Stimulated activated CD8-positive, alpha-beta memory T cell treated with anti-CD3 and anti-CD28 coated beads, Interleukin-12 subunit alpha, Interleukin-12 subunit beta, amount 100 ng/mL, for 24 hours (primary cell): ENCODE data around the gene SLC35C1.

Experiments
- DNase-seq: peaks from one replicate; pipeline ENCODE4 v3.0.0-alpha.2; 2020; ENCODE audit errors: extremely low read depth

The SLC35C1 gene

DNA sequence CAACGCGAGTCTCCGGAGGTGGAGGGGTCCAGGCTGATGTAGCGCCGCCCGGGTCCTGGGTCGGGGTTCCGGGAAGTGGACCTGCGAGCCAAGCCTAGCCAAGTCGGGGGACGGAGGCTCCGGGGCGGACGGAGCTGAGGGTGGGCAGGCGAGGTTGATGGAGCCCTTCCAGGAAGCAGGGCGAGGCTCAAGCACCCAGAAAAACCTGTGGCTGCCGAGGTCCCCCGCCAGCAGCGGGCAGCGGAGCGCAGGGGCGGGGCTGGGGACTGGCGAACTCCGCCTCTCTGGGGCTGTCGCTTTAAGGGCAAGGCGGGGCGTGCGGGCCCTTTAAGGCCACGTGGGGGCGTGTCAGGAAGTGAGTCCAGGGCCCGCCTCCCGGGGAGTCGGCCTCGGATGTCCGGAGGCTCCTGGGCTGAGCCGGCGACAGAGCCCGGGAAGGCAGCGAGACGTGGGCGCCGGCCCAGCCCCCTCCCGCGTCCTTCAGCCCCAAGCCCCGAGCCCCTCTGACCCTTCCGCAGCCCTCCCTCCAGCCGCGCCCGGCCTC lies at the start of gene SLC35C1:
TSS of gene SLC35C1 (plus strand) at position 389 of the 544 bp plus-strand sequence. CDS start 653 bp downstream, outside the sequence.
- DNase-seq: peak; percentile 90

DNA sequence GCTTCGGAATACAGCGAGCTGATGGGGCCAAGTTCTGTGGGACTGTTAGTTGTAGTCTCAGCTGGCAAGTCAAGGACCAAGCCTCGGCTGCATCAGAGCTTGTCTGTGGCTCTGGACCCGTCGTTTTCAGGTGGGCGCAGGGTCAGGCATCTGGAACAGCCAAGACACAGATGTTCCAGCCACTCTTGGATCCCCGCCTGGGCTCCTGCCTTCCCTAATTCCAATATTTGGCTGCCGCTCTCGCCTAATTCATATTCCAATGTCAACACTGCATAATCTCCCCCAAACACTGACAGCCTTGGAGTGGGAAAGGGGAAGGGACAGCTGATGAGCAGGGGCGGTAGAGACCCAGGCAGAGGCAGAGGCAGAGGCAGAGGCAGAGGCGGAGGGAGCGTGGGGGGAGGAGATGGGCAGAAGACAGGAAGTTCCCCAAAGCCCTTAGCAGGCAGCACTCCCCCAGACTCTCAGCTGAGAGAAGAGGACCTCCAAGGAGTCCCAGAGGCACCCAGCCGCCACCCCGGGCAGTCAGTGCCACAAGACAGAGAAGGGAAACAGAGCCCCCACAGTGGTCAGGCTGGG lies 49.6 kb upstream of the SLC35C1 start:
- DNase-seq: no peak

GRCh38 chr11:45756384-45757010 lies 48.5 kb upstream of the SLC35C1 start:
- DNase-seq: no peak

GRCh38 chr11:45757672-45758071 lies 47.3 kb upstream of the SLC35C1 start:
- no peak for DNase-seq

- no peak for DNase-seq
These were observed 43.3 kb upstream of the SLC35C1 start for GRCh38 chr11:45761659-45762058.

GRCh38 chr11:45765107-45765668 lies 39.8 kb upstream of the SLC35C1 start:
- DNase-seq: no peak

GRCh38 chr11:45765836-45766235 lies 39.1 kb upstream of the SLC35C1 start:
- DNase-seq: no peak

DNA sequence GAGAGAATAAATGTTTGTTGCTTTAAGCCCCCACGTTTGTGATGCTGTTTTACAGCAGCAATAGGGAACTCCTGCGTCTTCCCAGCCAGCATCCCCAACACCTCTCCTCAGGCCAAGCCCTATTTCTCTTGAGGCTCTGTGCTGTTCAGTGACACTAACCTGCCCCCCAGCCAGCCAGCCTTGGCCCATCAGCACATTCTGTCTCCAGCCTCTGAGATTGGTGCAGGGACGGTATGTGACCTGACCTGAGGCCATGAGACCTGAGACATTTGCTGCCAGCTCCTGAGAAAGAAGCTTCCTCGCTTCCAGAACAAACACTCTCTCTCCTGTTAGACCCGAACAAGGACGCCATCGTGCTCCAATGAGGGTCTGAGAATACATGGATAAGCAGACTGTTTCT lies 38.5 kb upstream of the SLC35C1 start:
- DNase-seq: no peak

- no peak for DNase-seq
These were observed 36.5 kb upstream of the SLC35C1 start for GRCh38 chr11:45768486-45768885.

- no peak for DNase-seq
These were observed 35.0 kb upstream of the SLC35C1 start for GRCh38 chr11:45769960-45770359.

- peak; percentile 39 for DNase-seq
These were observed 33.8 kb upstream of the SLC35C1 start for GRCh38 chr11:45771193-45771565.

DNA sequence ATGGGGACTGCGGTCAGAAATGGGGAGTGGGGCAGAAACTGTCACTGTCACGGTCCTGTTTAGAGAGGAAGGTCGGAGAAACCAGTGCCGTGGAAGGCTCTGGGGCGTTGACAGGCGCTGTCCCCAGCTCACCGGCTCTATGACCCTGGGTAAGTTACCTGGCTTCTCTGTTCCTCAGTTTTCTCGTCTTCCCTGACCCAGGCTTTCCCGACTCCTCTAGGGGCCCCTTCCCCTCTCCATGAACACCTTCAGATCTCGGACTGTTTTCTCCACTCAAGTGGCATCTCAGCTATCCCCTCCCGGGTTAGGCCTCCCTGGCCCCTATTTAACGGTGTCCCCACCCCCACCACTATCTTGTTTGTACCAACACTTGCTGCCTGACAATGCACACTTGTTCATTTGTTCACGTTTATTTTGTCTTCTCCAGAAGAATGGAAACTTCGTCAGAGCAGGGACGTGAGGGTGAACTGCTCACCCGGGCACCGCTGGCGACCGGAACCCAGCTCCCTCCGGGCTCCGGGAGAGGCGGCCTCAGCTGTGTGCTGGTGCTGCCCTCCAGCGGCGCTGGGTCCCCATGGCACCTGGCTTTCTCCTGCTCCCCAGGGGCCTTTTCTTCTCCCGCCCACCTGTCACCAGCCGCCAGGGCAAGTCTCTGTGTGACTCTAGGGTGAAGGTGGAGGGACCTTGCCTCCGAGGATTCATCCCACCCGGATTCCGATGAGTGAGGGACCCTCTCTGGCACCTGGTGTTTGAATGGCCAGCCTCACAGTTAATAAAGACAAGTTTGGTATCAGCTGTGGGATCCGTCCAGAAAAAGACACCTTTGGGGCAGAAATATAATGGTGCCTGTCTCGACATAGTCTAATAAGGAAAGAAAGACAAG lies 33.1 kb upstream of the SLC35C1 start:
- peak; percentile 79 for DNase-seq

- DNase-seq: no peak
These were observed 32.5 kb upstream of the SLC35C1 start for GRCh38 chr11:45772449-45772774.

- DNase-seq: no peak
These were observed 31.8 kb upstream of the SLC35C1 start for GRCh38 chr11:45772986-45773785.

DNA sequence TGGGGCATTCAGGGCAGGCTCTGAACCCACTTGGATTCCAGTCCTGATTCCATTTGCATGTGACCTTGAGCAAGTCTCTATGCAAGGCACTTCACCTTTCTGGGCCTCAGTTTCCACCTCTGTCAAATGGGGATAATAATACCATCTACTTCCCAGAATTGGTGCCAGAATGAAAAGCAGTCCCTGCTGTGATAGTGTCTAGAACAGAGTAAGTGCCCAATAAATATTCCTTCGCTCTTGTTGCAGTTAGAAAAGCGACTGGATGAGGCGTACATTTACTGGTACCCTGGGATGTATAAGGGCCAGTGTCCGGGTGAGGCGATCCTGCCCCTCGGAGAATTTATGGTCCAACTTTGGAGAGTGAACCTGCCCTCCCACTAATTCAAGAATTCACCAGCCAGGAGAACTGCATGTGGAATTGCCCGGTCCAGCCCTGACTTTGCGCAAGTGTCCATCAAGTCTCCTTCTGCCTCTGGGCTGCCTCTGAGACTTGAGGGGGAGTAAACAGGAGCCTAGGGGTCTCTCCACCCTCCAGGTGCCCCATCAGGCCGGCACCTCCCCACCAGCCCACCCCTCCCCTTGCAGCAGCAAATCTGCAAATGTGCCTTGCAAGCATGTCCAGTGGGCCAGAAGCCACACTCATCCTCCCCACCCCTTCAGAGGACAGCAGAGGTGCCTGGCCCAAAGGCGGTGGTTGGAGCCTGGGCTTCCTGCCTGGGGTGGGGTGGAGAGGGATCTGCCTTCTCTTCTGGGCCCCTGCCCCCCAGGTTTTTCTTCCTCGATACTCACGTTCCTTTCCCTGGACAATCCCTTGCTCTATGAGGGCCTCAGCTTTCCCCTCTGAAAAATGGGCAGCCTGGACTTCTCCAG lies 30.9 kb upstream of the SLC35C1 start:
- no peak for DNase-seq

GRCh38 chr11:45774786-45775185 lies 30.2 kb upstream of the SLC35C1 start:
- DNase-seq: no peak

DNA sequence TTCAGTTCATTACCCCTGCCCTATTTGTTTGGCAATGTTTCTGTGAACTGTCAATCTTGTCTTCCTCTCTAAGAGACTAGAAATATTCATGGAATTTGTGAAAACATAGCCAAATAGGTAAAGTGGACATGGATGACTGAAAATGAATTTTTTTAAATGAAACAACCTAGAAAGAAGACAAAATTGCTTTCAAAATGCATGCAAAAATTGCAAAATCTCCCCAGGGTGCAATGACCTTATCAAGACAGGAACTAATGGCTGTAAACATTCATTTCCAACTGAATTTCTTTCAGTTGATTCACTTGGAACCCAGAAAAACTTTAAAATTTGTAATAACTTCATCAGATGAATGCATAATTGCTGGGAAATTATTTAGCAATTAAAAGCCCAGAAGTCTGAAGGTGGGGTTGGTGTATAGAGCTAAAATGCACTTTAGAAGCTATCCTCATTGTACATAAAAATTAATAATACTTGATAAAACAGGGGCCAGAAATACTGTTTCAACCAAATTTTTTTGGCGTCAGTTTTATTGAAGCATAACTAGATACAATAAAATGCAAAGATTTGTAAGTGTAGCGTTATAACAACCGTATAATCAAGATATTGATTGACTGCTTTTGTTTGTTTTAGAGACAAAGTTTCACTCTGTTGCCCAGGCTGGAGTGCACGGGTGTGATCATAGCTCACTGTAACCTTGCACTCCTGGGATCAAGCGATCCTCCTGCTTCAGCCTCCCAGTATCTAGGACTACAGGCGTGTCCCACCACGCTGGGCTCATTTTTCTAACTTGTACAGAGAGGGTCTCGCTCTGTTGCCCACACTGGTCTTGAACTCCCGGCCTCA lies 27.6 kb upstream of the SLC35C1 start:
- no peak for DNase-seq

DNA sequence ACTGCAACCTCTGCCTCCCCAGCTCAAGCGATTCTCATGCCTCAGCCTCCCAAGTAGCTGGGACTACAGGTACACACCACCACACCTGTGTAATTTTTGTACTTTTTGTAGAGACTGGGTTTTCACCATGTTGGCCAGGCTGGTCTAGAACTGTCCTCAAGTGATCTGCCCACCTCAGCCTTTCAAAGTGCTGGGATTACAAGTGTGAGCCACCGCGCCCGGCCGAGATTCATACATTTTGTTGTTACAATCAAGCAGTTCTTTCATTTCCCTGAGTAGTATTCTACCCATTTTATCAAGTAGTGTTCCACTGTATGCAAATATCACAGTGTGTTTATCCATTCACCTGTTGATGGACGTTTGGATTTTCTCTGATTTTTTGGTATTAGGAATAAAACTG lies 26.6 kb upstream of the SLC35C1 start:
- DNase-seq: no peak

GRCh38 chr11:45779602-45780001 lies 25.3 kb upstream of the SLC35C1 start:
- DNase-seq: no peak

DNA sequence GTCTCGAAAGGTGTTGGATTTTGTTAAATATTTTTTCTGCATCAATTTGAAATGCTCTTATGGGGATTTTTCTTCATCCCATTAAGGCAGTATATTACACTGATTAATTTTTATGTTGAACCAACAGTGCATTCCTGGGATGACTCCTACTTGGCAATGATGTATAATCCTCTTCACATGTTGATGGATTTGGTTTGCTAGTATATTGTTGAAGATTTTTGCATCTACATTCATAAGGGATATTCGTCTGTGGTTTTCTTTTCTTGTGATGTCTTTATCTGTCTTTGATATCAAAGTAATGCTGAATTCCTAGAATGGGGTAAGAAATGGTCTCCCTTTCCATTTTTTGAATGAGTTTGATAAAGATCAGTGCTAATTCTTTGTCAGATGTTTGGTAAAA lies 18.7 kb upstream of the SLC35C1 start:
- DNase-seq: no peak
